Activated naive CD4-positive, alpha-beta T cell treated with anti-CD3 and anti-CD28 coated beads, Interleukin-2, amount 50 U/mL, for 16 hours (primary cell): ENCODE measurements around the gene PRSS1.
"Not testable (repeated sequence)": the region's sequence is repeated elsewhere in the genome, so short reads cannot be mapped to it uniquely, and the experiment has no call there.

Experiments used
- DNase-seq: peaks from one replicate; pipeline ENCODE4 v3.0.0-alpha.2; 2020

Gene PRSS1

DNA sequence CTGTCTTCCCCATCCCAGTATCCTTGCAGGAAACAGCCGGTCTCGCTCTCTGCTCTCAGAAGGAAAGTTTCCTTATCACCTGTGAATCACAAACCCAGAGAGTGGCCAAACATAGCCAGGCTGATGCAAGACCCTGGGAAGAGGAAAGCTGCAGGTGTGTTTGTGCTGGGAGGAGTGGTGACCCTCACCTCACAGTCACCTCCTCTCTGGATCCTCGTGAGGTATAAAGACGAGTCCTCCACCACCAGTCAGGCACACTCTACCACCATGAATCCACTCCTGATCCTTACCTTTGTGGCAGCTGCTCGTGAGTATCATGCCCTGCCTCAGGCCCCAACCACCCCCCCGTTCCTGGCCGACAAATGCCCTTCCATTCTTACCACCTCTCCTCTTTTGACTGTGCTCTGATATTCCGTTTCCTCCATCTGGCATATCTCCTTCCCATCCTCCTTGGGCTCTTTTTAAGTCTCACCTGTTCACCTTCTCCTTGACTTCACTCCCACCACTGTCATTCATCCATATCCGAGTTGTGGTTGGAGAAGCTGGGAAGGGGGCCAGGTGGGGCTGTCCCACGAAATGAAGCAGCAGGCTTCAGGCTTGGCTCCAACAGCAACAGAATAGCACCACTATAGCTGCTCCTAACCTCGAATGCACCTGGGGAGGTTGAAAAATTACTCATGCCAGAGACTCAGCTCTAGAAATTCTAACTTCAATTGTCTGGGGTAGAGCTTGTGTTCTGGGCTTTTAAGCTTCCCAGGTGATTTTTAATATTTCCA, at the start of gene PRSS1:
PRSS1 (plus strand) TSS at position 255 of the 776 bp plus-strand sequence; CDS start at position 268, 13 bp downstream.
- DNase-seq = no peak

DNA sequence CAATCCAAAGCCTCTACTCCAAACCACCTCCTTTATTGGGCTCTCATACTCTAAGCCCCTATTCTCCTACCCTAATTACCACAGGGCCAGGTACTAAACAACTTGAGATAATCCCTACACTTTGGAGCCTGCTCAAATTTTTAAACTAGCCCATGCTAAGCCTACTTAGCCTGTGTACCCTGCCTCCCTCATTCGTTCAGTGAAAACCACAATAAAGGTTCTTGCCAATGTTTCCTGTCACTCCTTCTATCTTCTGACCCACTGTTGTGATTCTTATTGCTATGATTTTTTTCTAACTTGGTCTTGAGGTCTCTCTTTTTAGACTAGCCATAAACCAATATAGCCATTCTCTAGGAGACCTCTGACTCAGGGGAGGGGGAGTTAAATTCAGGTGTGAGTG, 48.3 kb upstream of the PRSS1 start:
- not testable (repeated sequence) for DNase-seq

DNA sequence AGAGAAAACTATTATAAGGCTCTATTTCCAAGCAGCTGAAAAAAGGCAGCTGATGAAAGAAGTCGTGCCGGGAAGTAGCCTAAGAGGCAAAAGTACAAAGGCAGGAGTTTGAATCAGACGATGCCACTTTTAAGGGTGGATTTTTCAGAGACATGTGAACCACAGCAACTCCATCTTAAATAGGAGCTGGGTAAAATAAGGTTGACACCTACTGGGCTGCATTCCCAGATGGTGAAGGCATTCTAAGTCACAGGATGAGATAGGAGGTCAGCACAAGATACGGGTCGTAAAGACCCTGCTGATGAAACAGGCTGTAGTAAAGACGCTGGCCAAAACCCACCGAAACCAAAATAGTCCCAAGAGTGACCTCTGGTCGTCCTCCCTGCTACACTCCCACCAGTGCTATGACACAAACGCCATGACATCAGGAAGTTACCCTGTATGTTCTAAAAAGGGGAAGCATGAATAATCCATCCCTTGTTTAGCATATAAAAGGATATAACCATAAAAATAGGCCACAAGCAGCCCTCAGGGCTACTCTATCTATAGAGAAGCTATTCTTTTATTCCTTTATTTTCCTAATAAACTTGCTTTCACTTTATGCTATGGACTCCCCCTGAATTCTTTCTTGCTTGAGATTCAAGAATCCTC, 45.5 kb upstream of the PRSS1 start:
- no peak for DNase-seq

DNA sequence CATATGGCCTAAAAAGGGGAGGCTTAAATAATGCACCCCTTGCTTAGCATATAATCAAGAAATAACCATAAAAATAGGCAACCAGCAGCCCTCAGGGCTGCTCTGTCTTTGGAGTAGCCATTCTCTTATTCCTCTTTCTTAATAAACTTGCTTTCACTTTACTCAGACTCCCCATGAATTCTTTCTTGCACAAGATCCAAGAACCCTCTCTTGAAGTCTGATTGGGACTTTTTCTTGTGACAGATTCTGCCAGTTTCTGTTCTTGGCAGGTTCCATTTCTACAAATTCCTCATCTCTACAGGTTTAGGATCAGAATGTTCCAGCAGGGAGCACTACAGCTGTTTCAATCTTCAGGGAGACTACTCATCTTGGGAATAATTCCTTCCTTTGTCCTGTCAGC, 40.5 kb upstream of the PRSS1 start:
- DNase-seq = not testable (repeated sequence)

DNA sequence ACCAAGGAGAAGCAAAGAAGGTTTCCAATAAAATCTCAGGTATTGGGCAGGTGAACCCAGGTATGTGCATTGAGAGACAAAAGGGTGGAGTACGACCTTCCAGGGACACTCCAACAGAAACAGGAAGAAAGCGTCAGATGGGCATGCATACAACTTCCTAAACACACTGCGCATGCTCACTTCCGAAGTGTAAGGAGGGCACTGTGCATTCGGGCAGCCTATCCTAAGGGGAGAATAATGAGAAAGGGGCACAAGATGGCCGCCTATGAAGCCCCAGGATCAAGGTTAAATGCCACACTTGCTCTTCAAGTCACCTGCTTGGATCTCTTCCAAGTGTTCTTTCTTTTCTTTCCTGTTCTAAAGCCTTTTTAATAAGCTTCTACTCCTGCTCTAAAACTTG, 39.4 kb upstream of the PRSS1 start:
- DNase-seq = no peak

DNA sequence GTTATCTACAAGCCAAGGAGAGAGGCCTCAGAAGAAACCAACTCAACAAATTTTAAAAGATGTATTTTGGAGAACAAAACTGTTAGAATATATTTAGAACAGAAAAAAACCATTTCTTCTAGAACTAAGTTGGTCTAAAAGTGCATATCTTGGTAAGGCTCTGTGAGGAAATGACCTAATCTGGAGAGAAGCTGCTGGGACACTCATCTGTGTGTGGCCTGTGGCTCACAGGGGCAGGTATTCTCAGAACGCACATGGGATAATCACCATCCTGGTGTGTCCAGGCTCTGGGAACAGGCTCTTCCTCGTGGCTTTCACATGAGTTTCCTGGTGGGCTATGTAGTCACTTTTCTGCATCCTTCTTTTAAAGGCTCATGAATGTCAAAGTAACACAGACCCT, 38.1 kb upstream of the PRSS1 start:
- no peak for DNase-seq

DNA sequence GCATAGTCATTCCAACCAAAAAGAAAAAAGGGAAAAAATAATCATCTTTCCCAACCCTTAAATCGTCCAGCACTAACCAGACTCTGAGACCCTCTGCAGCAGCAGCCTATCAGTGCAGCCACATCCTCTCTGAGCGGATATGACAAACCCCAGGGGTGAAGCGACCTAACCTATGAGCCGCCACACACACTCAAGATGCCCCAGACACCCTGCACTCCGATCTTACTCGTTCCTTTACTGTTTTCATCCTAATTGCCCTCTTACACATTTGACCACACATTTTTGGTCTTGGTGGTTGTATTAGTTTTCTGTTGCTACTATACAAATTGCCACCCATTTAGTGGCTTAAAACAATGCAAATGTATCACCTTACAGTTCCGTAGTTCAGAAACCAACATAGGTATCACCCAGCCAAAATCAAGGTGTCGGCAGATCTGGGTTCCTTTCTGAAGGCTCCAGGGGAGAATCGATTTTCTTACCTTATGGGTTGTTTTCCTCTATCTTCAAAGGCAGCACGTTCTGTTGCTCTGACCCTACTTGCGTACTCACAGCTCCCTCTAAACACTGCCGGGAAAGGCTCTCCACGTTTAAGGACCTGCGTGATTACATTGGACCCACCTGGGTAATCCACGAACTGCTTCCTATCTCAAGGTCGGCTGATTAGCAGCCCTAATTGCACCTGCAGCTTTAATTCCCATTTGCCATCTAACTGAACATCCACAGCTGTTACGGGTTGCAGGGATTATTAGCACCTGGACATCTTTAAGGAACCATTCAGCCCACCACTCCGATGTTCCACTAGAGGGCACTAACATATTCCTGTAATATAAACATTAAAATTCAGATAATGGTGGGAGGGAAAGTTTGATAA, 37.3 kb upstream of the PRSS1 start:
- no peak for DNase-seq

DNA sequence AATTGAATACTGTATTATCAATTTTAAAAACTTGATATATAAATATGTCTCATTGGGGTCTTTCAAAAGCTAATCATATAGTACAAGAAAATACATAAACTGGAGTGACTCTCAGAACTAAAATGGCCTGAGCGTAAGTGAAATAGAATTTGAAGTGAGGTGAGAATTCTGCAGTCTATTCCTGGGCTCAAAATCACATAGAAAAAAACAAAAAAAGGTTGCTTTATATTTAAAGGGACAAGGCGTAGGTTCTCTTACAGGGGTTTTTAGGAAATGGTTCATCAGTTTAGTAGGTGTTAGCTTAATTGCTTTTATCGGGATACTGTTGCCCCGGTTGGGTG, 36.7 kb upstream of the PRSS1 start:
- DNase-seq = no peak

DNA sequence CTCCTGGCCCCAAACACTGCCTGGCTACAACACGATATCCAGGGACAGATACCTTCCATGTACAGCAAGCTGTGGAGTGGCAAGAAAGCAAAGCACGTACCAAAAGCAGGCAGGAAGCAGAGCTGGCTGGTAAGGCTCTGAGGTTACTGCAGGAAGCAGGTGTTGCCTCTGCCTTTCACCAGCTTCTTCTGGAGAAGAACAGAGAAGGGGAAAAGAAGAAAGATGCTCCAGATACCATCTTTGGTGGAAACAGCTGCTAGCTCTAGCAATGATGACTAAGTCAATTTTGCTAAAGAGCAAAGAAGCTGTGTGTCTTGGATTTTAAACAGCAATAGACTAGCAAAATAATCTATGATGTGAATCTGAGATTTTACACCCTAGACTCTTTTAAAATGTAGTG, 34.9 kb upstream of the PRSS1 start:
- no peak for DNase-seq

DNA sequence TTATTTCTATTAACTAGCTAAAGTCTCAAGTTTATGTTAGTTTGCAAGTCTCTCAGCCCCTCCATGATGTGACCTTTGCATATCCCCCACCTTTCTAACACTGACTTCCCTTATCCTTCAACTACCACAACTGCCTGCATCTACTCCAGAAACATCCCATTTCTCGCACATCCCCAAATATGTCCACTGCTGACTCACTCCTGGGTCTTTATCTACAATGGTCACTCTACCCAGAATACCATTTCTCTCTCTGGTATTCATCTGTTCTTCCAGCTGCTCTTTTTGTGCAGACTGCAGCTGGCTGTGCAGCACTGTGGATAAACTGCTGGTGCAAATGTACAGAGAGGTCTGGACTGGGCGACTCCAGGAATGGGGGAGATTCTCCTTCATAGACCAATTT, 32.7 kb upstream of the PRSS1 start:
- DNase-seq = no peak

DNA sequence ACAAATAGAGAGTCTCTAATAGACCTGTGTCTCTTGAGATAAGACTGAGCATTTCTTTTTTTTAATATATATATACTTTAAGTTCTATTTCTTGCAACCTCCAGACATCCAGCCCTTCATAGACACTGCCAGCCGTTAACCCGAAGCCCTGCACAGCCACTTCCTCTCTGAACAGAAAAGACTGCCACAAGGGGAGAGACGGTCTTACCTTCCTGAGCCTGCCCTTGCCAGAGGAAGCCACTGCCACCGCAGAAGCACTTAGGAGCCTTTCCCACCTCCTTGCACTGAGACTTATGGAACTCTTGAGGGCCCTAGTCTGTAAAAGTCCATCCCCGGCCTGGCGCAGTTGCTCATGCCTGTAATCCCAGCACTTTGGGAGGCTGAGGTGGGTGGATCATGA, 31.8 kb upstream of the PRSS1 start:
- DNase-seq = no peak

DNA sequence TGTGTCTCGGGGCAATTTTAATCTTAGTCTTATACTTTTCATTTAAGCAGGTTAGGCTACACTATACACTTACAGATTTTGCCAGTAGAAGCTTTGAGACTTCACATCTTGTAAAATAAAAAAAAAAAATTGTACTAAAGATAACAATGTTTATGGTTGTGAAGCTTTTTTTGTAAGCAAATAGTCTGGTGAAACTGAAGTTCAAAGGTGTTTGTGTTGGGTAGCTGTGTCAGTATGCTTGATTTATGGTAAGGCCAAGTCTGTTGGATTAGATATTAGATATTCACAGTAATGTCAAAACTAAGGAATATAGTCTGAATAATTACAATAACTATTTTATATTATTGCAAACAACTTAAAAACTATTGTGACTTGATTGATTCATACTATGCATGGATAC, 31.0 kb upstream of the PRSS1 start:
- no peak for DNase-seq

DNA sequence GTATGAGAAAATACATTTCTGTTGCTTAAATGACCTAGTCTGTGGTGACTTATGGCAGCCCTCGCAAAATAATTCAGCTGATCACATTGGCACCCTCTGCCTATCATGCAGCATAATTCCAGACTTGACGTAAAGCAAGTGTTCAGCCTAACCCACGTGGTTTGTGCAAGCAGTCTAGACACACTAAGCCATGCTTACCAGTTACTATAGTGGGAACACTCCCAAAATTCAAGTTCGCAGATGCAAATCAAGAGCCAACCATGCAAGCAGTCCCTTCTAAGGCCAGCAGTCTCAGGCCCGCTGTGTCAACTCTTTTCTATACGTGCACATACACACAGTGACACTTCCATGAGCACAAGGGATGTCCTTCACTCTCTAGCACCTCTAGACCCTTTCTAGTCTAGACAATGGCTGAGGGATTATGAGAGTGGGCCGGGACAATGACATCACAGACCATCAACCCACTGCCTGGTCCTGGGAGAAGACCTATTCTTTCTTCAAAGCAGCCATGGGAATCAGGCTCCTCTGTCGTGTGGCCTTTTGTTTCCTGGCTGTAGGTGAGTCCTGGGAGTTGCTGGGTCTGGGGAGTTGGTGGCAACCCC, 29.0 kb upstream of the PRSS1 start:
- DNase-seq = no peak

DNA sequence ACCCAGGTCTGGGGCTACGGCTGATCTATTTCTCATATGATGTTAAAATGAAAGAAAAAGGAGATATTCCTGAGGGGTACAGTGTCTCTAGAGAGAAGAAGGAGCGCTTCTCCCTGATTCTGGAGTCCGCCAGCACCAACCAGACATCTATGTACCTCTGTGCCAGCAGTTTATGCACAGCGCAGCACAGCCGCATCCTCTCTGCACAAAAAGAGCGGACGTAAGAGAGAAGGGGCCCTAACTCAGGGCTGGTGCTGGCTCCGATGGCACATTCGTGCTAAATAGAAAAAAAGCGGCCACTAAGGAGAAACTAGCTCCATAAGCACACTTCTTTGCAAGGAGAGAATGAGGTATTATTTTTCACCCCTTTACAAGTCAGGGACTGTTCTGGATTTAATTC, 28.3 kb upstream of the PRSS1 start:
- no peak for DNase-seq

DNA sequence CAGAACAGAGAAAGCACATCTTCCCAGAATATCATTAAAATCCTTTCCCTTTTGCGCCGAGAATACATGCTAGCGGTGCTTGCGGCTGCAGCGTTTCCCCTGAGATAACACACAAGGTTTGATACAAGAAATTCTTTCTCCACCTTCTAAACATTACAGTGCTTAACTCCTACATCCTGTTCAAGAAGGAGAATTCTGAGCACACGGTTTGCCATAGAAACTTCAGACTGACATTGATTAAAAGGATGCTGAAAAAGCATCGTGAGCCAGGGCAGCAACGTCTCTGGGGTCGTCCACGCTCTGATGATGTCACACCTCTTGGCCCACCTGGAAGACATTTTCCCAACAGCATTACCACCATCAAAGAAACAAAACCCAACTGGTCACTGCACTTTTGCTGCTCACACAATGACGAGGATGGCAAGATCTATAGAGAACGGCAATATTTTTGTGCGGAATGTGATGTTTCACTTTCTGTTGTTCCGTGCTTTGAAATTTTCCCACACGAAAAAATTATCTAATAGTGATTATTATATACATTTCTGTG, 27.0 kb upstream of the PRSS1 start:
- DNase-seq = no peak

DNA sequence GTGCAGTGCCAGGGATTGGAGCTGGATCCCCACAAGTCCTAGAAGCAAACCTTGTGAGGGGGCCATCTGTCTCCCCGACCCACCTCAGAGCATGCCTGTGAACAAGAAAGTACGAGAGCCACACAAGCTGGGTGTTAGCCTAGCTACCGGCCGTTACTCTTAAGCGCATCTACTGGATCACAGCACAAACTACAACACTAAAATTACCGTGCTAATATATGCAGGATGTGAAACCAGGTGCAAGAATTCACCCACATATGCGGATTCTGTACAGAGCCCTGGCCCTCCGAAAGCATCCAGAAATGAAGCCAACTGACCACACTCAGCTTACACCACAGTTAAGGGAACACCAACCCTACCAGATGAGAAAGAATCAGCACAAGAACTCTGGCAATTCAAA, 16.0 kb upstream of the PRSS1 start:
- no peak for DNase-seq

DNA sequence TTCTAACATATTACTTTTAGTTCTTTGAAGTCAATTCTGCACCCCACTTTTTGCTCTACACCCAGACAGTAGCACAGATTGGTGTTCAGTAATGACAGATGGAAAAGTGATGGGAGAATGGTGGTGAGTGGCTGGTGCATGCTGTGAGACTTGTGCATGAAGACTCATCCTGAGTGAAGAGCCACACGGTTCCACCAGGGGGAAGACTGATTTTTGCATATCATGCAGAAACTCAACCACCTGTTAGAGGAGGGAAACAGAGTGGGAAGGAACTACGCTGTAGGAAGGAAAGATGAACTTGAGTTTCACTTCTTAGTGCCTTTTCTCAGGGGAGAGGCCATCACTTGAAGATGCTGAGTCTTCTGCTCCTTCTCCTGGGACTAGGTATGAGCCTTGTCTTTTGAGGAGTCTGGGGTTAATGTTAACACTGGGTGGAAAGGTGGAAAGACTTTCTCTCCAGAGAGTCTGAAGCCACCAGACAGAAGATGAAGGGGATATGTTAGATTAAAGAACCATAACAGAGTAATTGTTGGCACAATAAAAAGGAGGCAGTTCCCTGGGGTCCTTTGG, 9.3 kb upstream of the PRSS1 start:
- no peak for DNase-seq

DNA sequence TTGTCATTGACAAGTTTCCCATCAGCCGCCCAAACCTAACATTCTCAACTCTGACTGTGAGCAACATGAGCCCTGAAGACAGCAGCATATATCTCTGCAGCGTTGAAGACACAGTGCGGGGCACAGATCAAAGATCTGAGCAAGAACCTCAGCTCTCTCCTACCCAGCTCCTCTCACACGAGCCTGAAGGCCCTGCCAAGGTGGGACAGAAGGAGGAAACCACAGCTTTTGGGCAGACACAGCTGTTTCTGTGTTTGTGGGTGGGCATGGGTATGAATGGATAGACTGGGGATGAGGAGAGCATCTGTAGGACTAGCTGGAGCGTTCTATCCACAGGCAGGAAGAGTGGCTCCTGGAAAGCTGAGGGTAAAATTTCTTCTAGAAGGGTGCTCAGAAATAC, 8.5 kb upstream of the PRSS1 start:
- no peak for DNase-seq

DNA sequence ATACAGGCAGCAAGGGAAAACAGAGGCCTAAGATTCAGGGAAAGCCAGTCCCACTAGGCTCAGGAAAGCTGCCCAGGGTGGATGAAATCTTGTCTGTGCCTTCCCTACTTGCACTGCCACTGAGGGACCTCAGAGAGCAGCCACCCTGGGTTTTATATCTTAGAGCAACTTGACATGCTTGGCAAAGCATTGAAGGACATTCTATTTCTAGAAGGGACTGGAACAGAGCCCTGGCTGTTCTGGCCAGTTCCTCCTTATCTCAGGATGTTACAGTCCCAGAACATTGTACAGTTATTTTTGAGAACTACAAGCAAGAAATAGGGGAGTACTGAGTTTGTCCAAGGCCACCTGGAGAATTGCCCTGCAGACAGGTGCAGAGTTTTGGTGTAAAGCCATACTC, 7.3 kb upstream of the PRSS1 start:
- DNase-seq = not testable (repeated sequence)

DNA sequence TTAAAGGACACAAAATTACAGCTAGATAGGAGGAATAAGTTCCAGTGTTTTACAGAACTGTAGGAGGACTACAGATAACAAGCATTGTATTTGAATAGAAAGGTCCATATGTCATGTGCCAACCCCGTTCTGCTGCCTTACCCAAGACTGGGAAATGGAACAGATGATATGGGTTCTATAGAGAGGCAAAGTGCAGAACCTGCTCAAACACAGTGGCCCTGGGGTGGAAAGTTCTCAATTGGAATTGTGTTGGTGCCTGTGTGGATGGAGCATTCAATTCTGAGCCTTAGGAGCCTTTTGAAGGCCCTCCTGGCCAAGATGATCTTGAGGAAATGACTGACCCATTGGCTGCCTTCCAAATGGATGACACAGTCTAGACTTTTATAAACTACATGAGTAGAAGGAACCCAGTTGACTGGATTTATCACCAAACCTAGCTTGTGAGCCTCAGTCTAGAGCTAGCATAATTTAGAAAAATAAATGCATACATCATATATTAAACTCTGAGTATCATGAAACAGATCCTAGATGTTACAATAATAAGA, 4.1 kb upstream of the PRSS1 start:
- DNase-seq = no peak

DNA sequence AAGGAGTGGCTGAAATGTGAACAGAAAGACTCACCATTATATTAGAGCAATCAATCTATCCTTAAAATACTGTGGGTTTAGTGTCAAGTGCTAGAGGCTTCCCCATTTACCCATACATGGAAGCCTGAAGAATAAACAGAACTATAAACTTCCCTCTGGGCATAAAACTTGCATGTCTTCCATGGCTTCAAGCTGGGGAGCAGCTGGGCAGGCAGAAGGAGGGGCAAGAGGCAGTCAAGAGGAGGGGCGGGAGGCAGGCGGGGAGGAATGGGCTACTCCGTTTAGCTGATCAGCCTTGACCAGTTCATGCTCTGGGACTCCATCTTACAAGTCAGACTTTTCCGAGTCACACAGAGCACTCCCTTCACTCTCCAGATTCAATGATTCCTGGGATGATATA, 3.5 kb upstream of the PRSS1 start:
- no peak for DNase-seq

DNA sequence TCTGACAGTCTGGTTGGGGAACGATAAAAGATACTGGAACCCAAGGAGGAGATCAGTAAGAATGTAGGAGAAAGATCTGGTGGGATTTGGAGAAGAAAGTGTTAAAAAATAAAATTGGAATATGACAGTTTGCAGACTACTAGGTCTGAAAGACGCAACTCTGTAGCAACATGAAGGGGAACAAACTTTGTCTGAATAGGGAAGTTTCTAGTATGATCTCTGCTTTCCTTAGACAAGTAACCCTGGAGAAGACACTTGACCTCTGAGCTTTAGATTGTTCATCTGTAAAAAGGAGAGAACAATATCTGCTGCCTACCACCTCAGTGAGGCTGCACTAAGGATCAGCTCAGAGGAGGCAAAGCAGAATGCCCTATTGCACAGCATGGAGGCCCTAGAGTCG, 3.0 kb upstream of the PRSS1 start:
- DNase-seq = no peak

DNA sequence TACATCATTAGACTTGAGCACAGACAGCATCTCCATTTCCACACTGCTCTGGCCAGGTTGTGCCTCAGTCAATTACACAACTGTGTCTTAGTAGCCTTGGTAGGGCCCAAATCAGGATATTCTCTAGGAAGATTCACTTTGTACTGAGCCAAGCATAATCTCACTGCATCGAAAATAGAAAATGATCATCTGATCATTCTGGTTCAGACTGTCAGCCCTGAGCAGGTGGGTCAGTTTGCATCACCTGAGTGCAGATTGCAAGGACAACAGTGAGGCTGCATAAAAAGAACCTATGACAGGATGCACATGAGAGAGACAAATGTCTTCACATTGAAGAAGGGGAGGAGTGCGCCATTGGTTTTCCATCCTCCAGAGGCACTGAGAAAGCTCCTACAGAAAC, 862 bp upstream of the PRSS1 start:
- not testable (repeated sequence) for DNase-seq
